Thyroid gland (tissue), 4 donors: ENCODE results near the gene ANKRD33B. TPM values are rescaled to one million over a fixed set of nuclear protein-coding genes. Genes with fewer than 3 reads are reported as not detected.

Experiments used
- DNase-seq, 2 donors: peaks; one replicate each; pipeline ENCODE4 v3.0.0-alpha.2; 2019
- H3K27ac ChIP-seq, 3 donors: fragments of 200-600 bp; sonication (generic); 1 replicate in 2 of 3; 2 replicates in 1 of 3; pipeline ENCODE4 v1.5.1; 2016 to 2019; ENCODE audit warnings: mild to moderate bottlenecking in 1 of 3, moderate library complexity in 1 of 3
- H3K27me3 ChIP-seq: fragments of 200-600 bp; sonication (generic); one replicate; pipeline ENCODE4 v1.5.1; 2019
- H3K36me3 ChIP-seq, 2 donors: fragments of 200-600 bp; sonication (generic); one replicate each; pipeline ENCODE4 v1.5.1; 2016 to 2019
- H3K4me1 ChIP-seq, 2 donors: fragments of 200-600 bp; sonication (generic); one replicate each; pipeline ENCODE4 v1.5.1; 2017 to 2019
- H3K4me3 ChIP-seq, 3 donors: fragments of 200-600 bp; sonication (generic); replicated peaks in 1 of 3; 1 replicate in 2 of 3; 2 replicates in 1 of 3; pipeline ENCODE4 v1.5.1; 2016; ENCODE audit warnings: mild to moderate bottlenecking in 1 of 3
- H3K9me3 ChIP-seq: fragments of 200-600 bp; sonication (generic); one replicate; pipeline ENCODE4 v1.5.1; 2017
- POLR2A ChIP-seq, 2 donors: fragments of 450-650 bp; IDR thresholded peaks; one replicate each; pipeline ENCODE4 v1.6.1; 2017; ENCODE audit warnings: antibody characterized with exemption in 2 of 2, mild to moderate bottlenecking in 2 of 2, moderate library complexity in 1 of 2
- WGBS, 2 donors: methylation state at CpG; one replicate each; pipeline ENCODE4 v1.1.5; 2017; 5-methylcytosine and 5-hydroxymethylcytosine counted together
- intact Hi-C: fragments of 100-400 bp; cut with DNase I; formaldehyde crosslinking; loops from one replicate; pipeline ENCODE4 v1.15.1; 2023
- total RNA-seq, 4 donors: library from RNA; depleted of rRNA; stranded (reverse); fragments of >200 nt; gene quantifications; one replicate each; pipeline ENCODE4 v1.2.3, GENCODE V29; 2016
- TF ChIP-seq, protein P1 (sequence below), 6 experiments: fragments of 200-600 bp in 3 of 6; fragments of 450-650 bp in 3 of 6; sonication (generic) in 3 of 6; IDR thresholded peaks; one replicate each; pipeline ENCODE4 v1.5.1; 2016 to 2019; ENCODE audit warnings: antibody characterized with exemption in 6 of 6, mild to moderate bottlenecking in 2 of 6, inconsistent platforms in 1 of 6, moderate library complexity in 1 of 6

Gene ANKRD33B
- total RNA-seq, 4 donors from 2014 or later: 0.67 to 1.6 (median 1.1) TPM

DNA sequence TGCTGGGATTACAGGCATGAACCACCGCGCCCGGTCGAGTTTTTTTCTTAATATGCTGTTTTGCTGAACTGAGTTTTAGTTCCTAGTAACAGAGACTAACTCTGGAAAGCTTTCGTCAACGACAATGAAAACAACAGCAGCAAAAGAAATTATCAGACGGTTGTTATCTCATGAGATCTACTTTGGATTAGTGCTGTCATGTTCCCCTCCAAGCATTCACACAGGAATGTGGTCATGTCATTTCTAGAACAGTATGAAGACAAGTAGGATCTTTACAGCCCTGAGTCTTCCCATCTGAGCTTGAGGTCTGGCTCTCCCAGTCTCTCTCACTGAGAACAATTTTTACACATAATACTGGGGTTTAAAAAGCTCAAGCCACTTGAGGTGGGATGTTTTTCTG, 4.0 kb upstream of the ANKRD33B start:
- no peak for DNase-seq
- Histone ChIP-seq H3K4me1 (peaks cover 10 to 16% of the 10 kb centered on the region in 2 donors), H3K27me3 (no peaks in the 10 kb centered on the region), H3K4me3 (no peak overlapping the region), H3K9me3 (no peaks in the 10 kb centered on the region), H3K27ac (no peak overlapping the region), H3K36me3 (no peaks in the 10 kb centered on the region)
- no peak for TF ChIP-seq POLR2A (IDR thresholded peaks at IDR 0.05)
- TF ChIP-seq, protein P1, sequence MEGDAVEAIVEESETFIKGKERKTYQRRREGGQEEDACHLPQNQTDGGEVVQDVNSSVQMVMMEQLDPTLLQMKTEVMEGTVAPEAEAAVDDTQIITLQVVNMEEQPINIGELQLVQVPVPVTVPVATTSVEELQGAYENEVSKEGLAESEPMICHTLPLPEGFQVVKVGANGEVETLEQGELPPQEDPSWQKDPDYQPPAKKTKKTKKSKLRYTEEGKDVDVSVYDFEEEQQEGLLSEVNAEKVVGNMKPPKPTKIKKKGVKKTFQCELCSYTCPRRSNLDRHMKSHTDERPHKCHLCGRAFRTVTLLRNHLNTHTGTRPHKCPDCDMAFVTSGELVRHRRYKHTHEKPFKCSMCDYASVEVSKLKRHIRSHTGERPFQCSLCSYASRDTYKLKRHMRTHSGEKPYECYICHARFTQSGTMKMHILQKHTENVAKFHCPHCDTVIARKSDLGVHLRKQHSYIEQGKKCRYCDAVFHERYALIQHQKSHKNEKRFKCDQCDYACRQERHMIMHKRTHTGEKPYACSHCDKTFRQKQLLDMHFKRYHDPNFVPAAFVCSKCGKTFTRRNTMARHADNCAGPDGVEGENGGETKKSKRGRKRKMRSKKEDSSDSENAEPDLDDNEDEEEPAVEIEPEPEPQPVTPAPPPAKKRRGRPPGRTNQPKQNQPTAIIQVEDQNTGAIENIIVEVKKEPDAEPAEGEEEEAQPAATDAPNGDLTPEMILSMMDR (IDR thresholded peaks at IDR 0.05): no peak
- intact Hi-C loops: no loop called here
- WGBS, 2 donors: 58 to 66% methylated on average over 7 of the region's 7 CpGs

- intact Hi-C loops: no loop called here
- TF ChIP-seq, protein P1 (IDR thresholded peaks at IDR 0.05): no peak
- TF ChIP-seq POLR2A (IDR thresholded peaks at IDR 0.05): no peak
- no peak overlapping the region for H3K4me3 ChIP-seq
- DNase-seq: no peak
- peaks cover 10 to 22% of the 10 kb centered on the region in 2 donors for H3K4me1 ChIP-seq
- H3K9me3 ChIP-seq: no peaks in the 10 kb centered on the region
- H3K27ac ChIP-seq: no peak overlapping the region
- H3K36me3 ChIP-seq: no peaks in the 10 kb centered on the region
- 57 to 61% methylated on average over 23 to 37 of the region's 45 CpGs for WGBS, 2 donors
- H3K27me3 ChIP-seq: peaks cover 3% of the 10 kb centered on the region
Measured at GRCh38 chr5:10562201-10563109, 1.4 kb upstream of the ANKRD33B start.

- Histone ChIP-seq H3K4me3 (peak overlapping the region; percentile 28 to 44 (median 35)), H3K27ac (peak overlapping the region in 2 of 3 donors; percentile 2 to 57), H3K27me3 (peaks cover 3% of the 10 kb centered on the region), H3K4me1 (peaks cover 10 to 22% of the 10 kb centered on the region in 2 donors), H3K9me3 (no peaks in the 10 kb centered on the region), H3K36me3 (no peaks in the 10 kb centered on the region)
- TF ChIP-seq POLR2A (IDR thresholded peaks at IDR 0.05): no peak
- TF ChIP-seq, protein P1 (IDR thresholded peaks at IDR 0.05): no peak
- DNase-seq: peak; percentile 18 to 24
- 12 to 34% methylated on average over 8 to 20 of the region's 76 CpGs for WGBS, 2 donors
- intact Hi-C loops: no loop called here
Measured at GRCh38 chr5:10563110-10563944, 543 bp upstream of the ANKRD33B start.

DNA sequence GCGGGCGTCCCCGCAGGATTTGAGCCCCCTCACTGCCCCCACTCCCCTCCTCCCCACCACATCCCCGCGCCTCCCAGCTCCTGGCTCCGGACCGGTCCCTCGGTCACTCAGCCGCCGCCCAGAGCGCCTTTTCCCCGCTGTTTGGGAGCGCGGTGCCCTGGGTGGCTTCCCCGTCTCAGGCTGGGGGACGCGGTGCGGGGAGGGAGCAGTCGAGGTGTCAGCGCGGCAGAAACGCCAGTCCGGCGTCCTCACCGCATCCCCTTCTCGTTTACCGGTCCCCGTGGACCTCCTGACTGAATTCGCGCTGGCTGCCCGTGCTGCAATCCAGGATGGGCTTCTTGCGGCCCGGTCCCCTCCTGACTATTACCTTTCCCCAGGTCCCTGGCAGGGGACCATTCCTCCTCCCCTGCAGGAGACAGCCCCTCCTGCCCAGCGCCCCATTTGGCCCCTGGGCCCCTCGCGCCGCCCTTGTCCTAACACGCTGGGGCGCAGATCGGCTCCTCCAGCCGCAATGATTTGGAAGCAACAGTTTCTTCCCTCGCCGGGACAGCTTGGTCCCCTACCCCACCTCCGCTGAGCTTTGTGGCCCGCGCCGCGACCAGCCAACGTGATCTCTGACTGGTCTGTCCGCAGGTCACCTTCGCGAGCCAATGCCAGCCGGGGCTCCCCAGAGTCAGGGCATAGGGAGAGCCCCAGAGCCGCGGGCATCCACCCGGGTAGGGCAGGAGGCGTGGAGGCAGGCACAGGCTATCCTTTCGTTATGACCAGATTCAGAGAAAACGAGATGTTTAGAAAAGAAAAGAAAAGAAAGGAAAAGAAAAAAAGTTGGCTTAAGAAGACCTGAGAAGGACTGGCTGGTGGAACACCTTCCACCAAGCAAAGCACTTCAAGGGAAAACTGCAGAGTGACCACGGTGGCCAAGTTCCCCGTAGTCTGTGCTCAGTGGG, 1.2 kb downstream of the ANKRD33B start:
- peaks cover 10 to 22% of the 10 kb centered on the region in 2 donors for H3K4me1 ChIP-seq
- intact Hi-C loops: no loop called here
- TF ChIP-seq POLR2A (IDR thresholded peaks at IDR 0.05): no peak
- TF ChIP-seq, protein P1 (IDR thresholded peaks at IDR 0.05): no peak
- H3K4me3 ChIP-seq: peak overlapping the region in 1 of 3 donors; percentile 44
- H3K27ac ChIP-seq: peak overlapping the region in 2 of 3 donors; percentile 25 to 28
- DNase-seq: no peak
- H3K9me3 ChIP-seq: no peaks in the 10 kb centered on the region
- WGBS, 2 donors: 13 to 17% methylated on average over 25 to 40 of the region's 61 CpGs
- H3K36me3 ChIP-seq: no peaks in the 10 kb centered on the region
- H3K27me3 ChIP-seq: peaks cover 3% of the 10 kb centered on the region
